H9 (cell line): Measurements from ENCODE around the gene POLR3F. TPM values are rescaled to one million over a fixed set of nuclear protein-coding genes. Genes with fewer than 3 reads are reported as not detected.

Source experiments
- DNase-seq: peaks from one replicate; pipeline ENCODE4 v3.0.0-alpha.2; 2017
- H2AFZ ChIP-seq: one replicate; pipeline ENCODE4 v1.6.1; 2013; ENCODE audit warnings: mild to moderate bottlenecking, low read length, control low read depth, moderate library complexity
- H2AK5ac ChIP-seq: 2 replicates; pipeline ENCODE4 v1.6.1; 2013; ENCODE audit warnings: low read length, control low read depth, mixed read lengths; ENCODE audit not compliant: insufficient read length
- H2BK120ac ChIP-seq: one replicate; pipeline ENCODE4 v1.6.1; 2013; ENCODE audit warnings: low read depth, mild to moderate bottlenecking, low read length, control low read depth, inconsistent platforms; ENCODE audit not compliant: poor library complexity, severe bottlenecking
- H2BK12ac ChIP-seq: 2 replicates; pipeline ENCODE4 v1.6.1; 2013; ENCODE audit warnings: low read length, control low read depth, mixed read lengths, low read depth; ENCODE audit not compliant: insufficient read length
- H2BK15ac ChIP-seq: 2 replicates; pipeline ENCODE4 v1.6.1; 2013; ENCODE audit warnings: low read depth, low read length, control low read depth
- H2BK20ac ChIP-seq: one replicate; pipeline ENCODE4 v1.6.1; 2013; ENCODE audit warnings: low read depth, mild to moderate bottlenecking, low read length, control low read depth, inconsistent platforms; ENCODE audit not compliant: poor library complexity, severe bottlenecking
- H2BK5ac ChIP-seq: 2 replicates; pipeline ENCODE4 v1.6.1; 2013; ENCODE audit warnings: low read length, control low read depth, mixed read lengths; ENCODE audit not compliant: insufficient read length
- H3K14ac ChIP-seq: 2 replicates; pipeline ENCODE4 v1.6.1; 2013; ENCODE audit warnings: low read length, control low read depth; ENCODE audit not compliant: insufficient read depth
- H3K18ac ChIP-seq: 2 replicates; pipeline ENCODE4 v1.6.1; 2013; ENCODE audit warnings: low read depth, mild to moderate bottlenecking, mixed read lengths, low read length, control low read depth; ENCODE audit not compliant: insufficient read length
- H3K23ac ChIP-seq: 2 replicates; pipeline ENCODE4 v1.6.1; 2013; ENCODE audit warnings: low read length, control low read depth, mixed read lengths, low read depth; ENCODE audit not compliant: insufficient read length
- H3K23me2 ChIP-seq: 2 replicates; pipeline ENCODE4 v1.6.1; 2013; ENCODE audit warnings: low read depth, mild to moderate bottlenecking, mixed read lengths, low read length, control low read depth; ENCODE audit not compliant: insufficient read length, poor library complexity, severe bottlenecking
- H3K27ac ChIP-seq: 2 replicates; pipeline ENCODE4 v1.5.1; 2013; ENCODE audit warnings: low read length, control low read depth, mixed read lengths, low read depth; ENCODE audit not compliant: insufficient read length
- H3K27me3 ChIP-seq: 2 replicates; pipeline ENCODE4 v1.6.1; 2013; ENCODE audit warnings: low read length, control low read depth, inconsistent platforms; ENCODE audit not compliant: insufficient read depth
- H3K4ac ChIP-seq: 2 replicates; pipeline ENCODE4 v1.6.1; 2013; ENCODE audit warnings: low read depth, mild to moderate bottlenecking, control low read depth, inconsistent platforms, low read length, moderate library complexity
- H3K4me1 ChIP-seq: 2 replicates; pipeline ENCODE4 v1.6.1; 2013; ENCODE audit warnings: low read length, control low read depth, inconsistent platforms; ENCODE audit not compliant: insufficient read depth
- H3K4me2 ChIP-seq: 2 replicates; pipeline ENCODE4 v1.6.1; 2013; ENCODE audit warnings: low read length, control low read depth, mixed read lengths; ENCODE audit not compliant: insufficient read length, insufficient read depth
- H3K56ac ChIP-seq: 2 replicates; pipeline ENCODE4 v1.6.1; 2013; ENCODE audit warnings: low read depth, mild to moderate bottlenecking, mixed read lengths, low read length, control low read depth; ENCODE audit not compliant: insufficient read length
- H3K79me1 ChIP-seq: 2 replicates; pipeline ENCODE4 v1.6.1; 2013; ENCODE audit warnings: low read depth, mild to moderate bottlenecking, moderate library complexity, low read length, control low read depth, inconsistent platforms; ENCODE audit not compliant: insufficient read depth, poor library complexity, severe bottlenecking
- H3K79me2 ChIP-seq: 2 replicates; pipeline ENCODE4 v1.6.1; 2013; ENCODE audit warnings: low read length, control low read depth, inconsistent platforms; ENCODE audit not compliant: insufficient read depth
- H3K9ac ChIP-seq: 2 replicates; pipeline ENCODE4 v1.6.1; 2013; ENCODE audit warnings: low read length, control low read depth, mixed read lengths; ENCODE audit not compliant: insufficient read length; ENCODE audit errors: extremely low read depth
- H3K9me3 ChIP-seq: one replicate; pipeline ENCODE4 v1.6.1; 2013; ENCODE audit warnings: low read depth, low read length, inconsistent platforms; ENCODE audit not compliant: control insufficient read depth
- H3T11ph ChIP-seq: one replicate; pipeline ENCODE4 v1.6.1; 2013; ENCODE audit warnings: mild to moderate bottlenecking, low read length, control low read depth, inconsistent platforms
- H4K20me1 ChIP-seq: one replicate; pipeline ENCODE4 v1.6.1; 2013; ENCODE audit not compliant: control insufficient read depth, insufficient read length, insufficient read depth
- H4K5ac ChIP-seq: 2 replicates; pipeline ENCODE4 v1.6.1; 2013; ENCODE audit warnings: low read depth, mild to moderate bottlenecking, mixed read lengths, low read length, control low read depth; ENCODE audit not compliant: insufficient read length
- H4K8ac ChIP-seq: replicated peaks from 2 replicates; pipeline ENCODE4 v1.6.1; 2013; ENCODE audit warnings: low read length, control low read depth, mixed read lengths, low read depth; ENCODE audit not compliant: insufficient read length
- H4K91ac ChIP-seq: 2 replicates; pipeline ENCODE4 v1.6.1; 2013; ENCODE audit warnings: low read depth, mild to moderate bottlenecking, moderate library complexity, mixed read lengths, low read length, control low read depth; ENCODE audit not compliant: insufficient read length
- H3K27ac Mint-ChIP-seq, 3 experiments: 2 replicates in 2 of 3; 3 replicates in 1 of 3; pipeline ENCODE4 v1.8.0; 2020 to 2021; ENCODE audit warnings: mixed read lengths in 3 of 3, mild to moderate bottlenecking in 1 of 3, moderate library complexity in 1 of 3
- H3K27me3 Mint-ChIP-seq: 2 replicates; pipeline ENCODE4 v1.8.0; 2021; ENCODE audit warnings: low read depth, mild to moderate bottlenecking, moderate library complexity, mixed read lengths
- H3K36me3 Mint-ChIP-seq, 3 experiments: 2 replicates in 2 of 3; 3 replicates in 1 of 3; pipeline ENCODE4 v1.8.0; 2020 to 2021; ENCODE audit warnings: low read depth in 3 of 3, mixed read lengths in 3 of 3; ENCODE audit not compliant: insufficient read depth in 1 of 3
- H3K4me1 Mint-ChIP-seq, 2 experiments: 2 replicates each; pipeline ENCODE4 v1.8.0; 2020; ENCODE audit warnings: mixed read lengths in 2 of 2
- H3K4me3 Mint-ChIP-seq, 2 experiments: 2 replicates in 1 of 2; 3 replicates in 1 of 2; pipeline ENCODE4 v1.8.0; 2020 to 2021; ENCODE audit warnings: mild to moderate bottlenecking in 2 of 2, mixed read lengths in 2 of 2, moderate library complexity in 1 of 2
- H3K9me3 Mint-ChIP-seq, 2 experiments: 2 replicates in 1 of 2; 3 replicates in 1 of 2; pipeline ENCODE4 v1.8.0; 2020; ENCODE audit warnings: mild to moderate bottlenecking in 2 of 2, mixed read lengths in 2 of 2, moderate library complexity in 1 of 2
- total RNA-seq: library from RNA; stranded (reverse); gene quantifications from 2 replicates; pipeline ENCODE4 v1.2.1, GENCODE V29; 2021
- TF ChIP-seq, protein P1 (sequence below): fragments of 200-600 bp; sonication (generic); conservative IDR thresholded peaks from 3 replicates; pipeline ENCODE4 v1.8.0; 2021; ENCODE audit warnings: antibody characterized with exemption, mild to moderate bottlenecking

POLR3F gene
- total RNA-seq, 1 experiment from 2014 or later, result 16.1 TPM

- Histone ChIP-seq H2BK20ac (no peak overlapping the region), H3K79me2 (no peaks in the 10 kb centered on the region), H3T11ph (no peak overlapping the region), H4K20me1 (no peaks in the 10 kb centered on the region), H2AFZ (no peak overlapping the region), H3K23me2 (no peaks in the 10 kb centered on the region), H2BK5ac (no peak overlapping the region), H3K4ac (no peak overlapping the region), H3K56ac (no peak overlapping the region), H3K14ac (no peak overlapping the region), H3K18ac (no peak overlapping the region), H3K4me1 (no peaks in the 10 kb centered on the region), H3K4me2 (no peak overlapping the region), H2BK12ac (no peak overlapping the region), H3K79me1 (no peaks in the 10 kb centered on the region), H2BK15ac (no peak overlapping the region), H3K27ac (no peak overlapping the region), H3K23ac (no peak overlapping the region), H3K27me3 (no peaks in the 10 kb centered on the region), H4K91ac (no peak overlapping the region), H3K9me3 (no peaks in the 10 kb centered on the region), H2BK120ac (no peak overlapping the region), H4K8ac (no peak overlapping the region), H2AK5ac (no peak overlapping the region), H3K9ac (no peak overlapping the region), H4K5ac (no peak overlapping the region)
- no peaks in the 10 kb centered on the region for H3K9me3 Mint-ChIP-seq
- H3K4me3 Mint-ChIP-seq, result no peak overlapping the region
- no peak overlapping the region for H3K27ac Mint-ChIP-seq
- H3K4me1 Mint-ChIP-seq, result peaks cover 11 to 12% of the 10 kb centered on the region in 2 experiments
- TF ChIP-seq, protein P1, sequence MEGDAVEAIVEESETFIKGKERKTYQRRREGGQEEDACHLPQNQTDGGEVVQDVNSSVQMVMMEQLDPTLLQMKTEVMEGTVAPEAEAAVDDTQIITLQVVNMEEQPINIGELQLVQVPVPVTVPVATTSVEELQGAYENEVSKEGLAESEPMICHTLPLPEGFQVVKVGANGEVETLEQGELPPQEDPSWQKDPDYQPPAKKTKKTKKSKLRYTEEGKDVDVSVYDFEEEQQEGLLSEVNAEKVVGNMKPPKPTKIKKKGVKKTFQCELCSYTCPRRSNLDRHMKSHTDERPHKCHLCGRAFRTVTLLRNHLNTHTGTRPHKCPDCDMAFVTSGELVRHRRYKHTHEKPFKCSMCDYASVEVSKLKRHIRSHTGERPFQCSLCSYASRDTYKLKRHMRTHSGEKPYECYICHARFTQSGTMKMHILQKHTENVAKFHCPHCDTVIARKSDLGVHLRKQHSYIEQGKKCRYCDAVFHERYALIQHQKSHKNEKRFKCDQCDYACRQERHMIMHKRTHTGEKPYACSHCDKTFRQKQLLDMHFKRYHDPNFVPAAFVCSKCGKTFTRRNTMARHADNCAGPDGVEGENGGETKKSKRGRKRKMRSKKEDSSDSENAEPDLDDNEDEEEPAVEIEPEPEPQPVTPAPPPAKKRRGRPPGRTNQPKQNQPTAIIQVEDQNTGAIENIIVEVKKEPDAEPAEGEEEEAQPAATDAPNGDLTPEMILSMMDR, result no peak
- no peaks in the 10 kb centered on the region for H3K27me3 Mint-ChIP-seq
- DNase-seq, result no peak
- H3K36me3 Mint-ChIP-seq, result peaks cover 0 to 2% (median 0%) of the 10 kb centered on the region in 3 experiments; a peak in 1 of 7 replicates
These were observed 45.6 kb upstream of the POLR3F start for GRCh38 chr20:18421608-18422007.
